H1 (cell line): ENCODE data around the gene THG1L. TPM values are rescaled to one million over a fixed set of nuclear protein-coding genes. Genes with fewer than 3 reads are reported as not detected.
A peak's percentile ranks its signal among the peaks of the same experiment; 100 is the strongest.

Source experiments
- CTCF ChIA-PET: fragments of 300-600 bp; sonication (Branson Sonifier 250); formaldehyde crosslinking; loops from one replicate; lab custom pipeline; 2021; ENCODE audit not compliant: partially characterized antibody; lab: Charles Lee
- POLR2A ChIA-PET: fragments of 300-600 bp; sonication (Branson Sonifier 250); formaldehyde crosslinking; loops from one replicate; lab custom pipeline; 2021; ENCODE audit warnings: inconsistent platforms; ENCODE audit not compliant: partially characterized antibody; lab: Charles Lee
- DNase-seq, 2 experiments: peaks; one replicate each; pipeline versions ENCODE4 v3.0.0 to v3.0.0-alpha.2; 2010 to 2022; ENCODE audit warnings: low spot score in 2 of 2, low read depth in 1 of 2, mixed read lengths in 1 of 2
- FAIRE-seq: peaks from 2 replicates; lab custom pipeline; 2011; peaks lifted over from hg19 to GRCh38; lab: Jason Lieb, UNC
- H2AFZ ChIP-seq: 2 replicates; pipeline ENCODE4 v1.8.1; 2012; ENCODE audit warnings: low read length, inconsistent platforms
- H2AK5ac ChIP-seq: 2 replicates; pipeline ENCODE4 v1.6.1; 2013; ENCODE audit warnings: low read depth, low read length
- H2BK120ac ChIP-seq: replicated peaks from 2 replicates; pipeline ENCODE3; 2013; ENCODE audit warnings: low read depth, low read length, inconsistent platforms
- H2BK12ac ChIP-seq: 2 replicates; pipeline ENCODE4 v1.6.1; 2013; ENCODE audit warnings: low read depth, low read length
- H2BK15ac ChIP-seq: 2 replicates; pipeline ENCODE4 v1.6.1; 2013; ENCODE audit warnings: low read length
- H2BK20ac ChIP-seq: 2 replicates; pipeline ENCODE4 v1.6.1; 2013; ENCODE audit warnings: low read length
- H2BK5ac ChIP-seq: 2 replicates; pipeline ENCODE4 v1.6.1; 2013; ENCODE audit warnings: low read depth, low read length
- H3K14ac ChIP-seq: 2 replicates; pipeline ENCODE4 v1.6.1; 2013; ENCODE audit warnings: inconsistent platforms; ENCODE audit not compliant: insufficient read length
- H3K18ac ChIP-seq: 2 replicates; pipeline ENCODE4 v1.6.1; 2013; ENCODE audit warnings: low read length; ENCODE audit errors: extremely low read depth
- H3K23ac ChIP-seq: 2 replicates; pipeline ENCODE4 v1.6.1; 2013; ENCODE audit warnings: inconsistent platforms; ENCODE audit not compliant: insufficient read length
- H3K23me2 ChIP-seq: 2 replicates; pipeline ENCODE4 v1.6.1; 2013; ENCODE audit warnings: low read depth, low read length
- H3K27ac ChIP-seq: 2 replicates; pipeline ENCODE4 v1.6.1; 2011; ENCODE audit warnings: low read depth, low read length, inconsistent platforms
- H3K27me3 ChIP-seq, 4 experiments: replicated peaks in 1 of 4; 1 replicate in 1 of 4; 2 replicates in 3 of 4; pipeline versions ENCODE4 v1.6.1 to v1.8.1; 2011 to 2013; ENCODE audit warnings: low read length in 3 of 4, mild to moderate bottlenecking in 3 of 4, inconsistent platforms in 2 of 4, mixed read lengths in 2 of 4, moderate library complexity in 1 of 4; ENCODE audit not compliant: control insufficient read depth in 3 of 4, insufficient read depth in 3 of 4; ENCODE audit errors: extremely low read depth in 1 of 4
- H3K36me3 ChIP-seq, 4 experiments: 2 replicates each; pipeline versions ENCODE4 v1.6.1 to v1.8.1; 2011 to 2013; ENCODE audit warnings: mild to moderate bottlenecking in 4 of 4, low read length in 3 of 4, moderate library complexity in 2 of 4, control low read depth in 1 of 4, inconsistent platforms in 1 of 4; ENCODE audit not compliant: insufficient read depth in 4 of 4, control insufficient read depth in 2 of 4
- H3K4ac ChIP-seq: replicated peaks from 2 replicates; pipeline ENCODE3; 2013; ENCODE audit warnings: low read length, low read depth, mixed read lengths, inconsistent platforms; ENCODE audit not compliant: insufficient read length
- H3K4me1 ChIP-seq, 4 experiments: replicated peaks in 1 of 4; 1 replicate in 1 of 4; 2 replicates in 3 of 4; pipeline versions ENCODE4 v1.6.1 to v1.8.1; 2011 to 2013; ENCODE audit warnings: low read length in 3 of 4, inconsistent platforms in 2 of 4, mixed read lengths in 1 of 4; ENCODE audit not compliant: insufficient read depth in 4 of 4, control insufficient read depth in 3 of 4
- H3K4me2 ChIP-seq, 2 experiments: 2 replicates each; pipeline versions ENCODE4 v1.6.1 to v1.8.1; 2011 to 2013; ENCODE audit warnings: low read depth in 2 of 2, low read length in 2 of 2, control low read depth in 1 of 2, inconsistent platforms in 1 of 2, mild to moderate bottlenecking in 1 of 2; ENCODE audit not compliant: insufficient read depth in 1 of 2
- H3K4me3 ChIP-seq, 4 experiments: fragments of 200-600, 300-600 bp in 1 of 4; sonication (generic), shearing (Covaris generic), sonication (Bioruptor Twin) in 1 of 4; 2 replicates each; pipeline versions ENCODE4 v1.5.1 to v1.8.1; 2011 to 2016; ENCODE audit warnings: low read length in 4 of 4, low read depth in 3 of 4, control low read depth in 2 of 4, inconsistent platforms in 2 of 4, mild to moderate bottlenecking in 2 of 4, mixed read lengths in 1 of 4, moderate library complexity in 1 of 4; ENCODE audit not compliant: insufficient read depth in 2 of 4; ENCODE audit errors: extremely low read depth in 1 of 4
- H3K56ac ChIP-seq: replicated peaks from 2 replicates; pipeline ENCODE3; 2013; ENCODE audit warnings: low read depth, mild to moderate bottlenecking, mixed read lengths, low read length, inconsistent platforms; ENCODE audit not compliant: insufficient read length
- H3K79me1 ChIP-seq: 2 replicates; pipeline ENCODE4 v1.6.1; 2013; ENCODE audit warnings: low read depth, low read length, control low read depth
- H3K79me2 ChIP-seq, 2 experiments: 2 replicates each; pipeline versions ENCODE4 v1.6.1 to v1.8.1; 2012 to 2013; ENCODE audit warnings: low read length in 2 of 2, mild to moderate bottlenecking in 2 of 2, inconsistent platforms in 1 of 2; ENCODE audit not compliant: insufficient read depth in 2 of 2, control insufficient read depth in 1 of 2
- H3K9ac ChIP-seq, 4 experiments: replicated peaks in 1 of 4; 1 replicate in 1 of 4; 2 replicates in 3 of 4; pipeline versions ENCODE4 v1.6.1 to v1.8.1; 2011 to 2013; ENCODE audit warnings: low read depth in 3 of 4, low read length in 3 of 4, control low read depth in 2 of 4, mild to moderate bottlenecking in 2 of 4, moderate library complexity in 2 of 4, inconsistent platforms in 1 of 4; ENCODE audit errors: extremely low read depth in 1 of 4
- H3K9me3 ChIP-seq, 2 experiments: 2 replicates each; pipeline versions ENCODE4 v1.6.1 to v1.8.1; 2012 to 2013; ENCODE audit warnings: mild to moderate bottlenecking in 2 of 2, moderate library complexity in 2 of 2, control low read depth in 1 of 2, inconsistent platforms in 1 of 2, low read depth in 1 of 2, low read length in 1 of 2, mixed read lengths in 1 of 2; ENCODE audit not compliant: insufficient read depth in 2 of 2
- H4K20me1 ChIP-seq, 2 experiments: replicated peaks in 1 of 2; 2 replicates each; pipeline versions ENCODE3 to v1.8.1; 2011 to 2013; ENCODE audit warnings: inconsistent platforms in 2 of 2, low read length in 2 of 2, mild to moderate bottlenecking in 1 of 2; ENCODE audit not compliant: insufficient read depth in 2 of 2, control insufficient read depth in 1 of 2
- H4K5ac ChIP-seq: 2 replicates; pipeline ENCODE4 v1.6.1; 2013; ENCODE audit warnings: low read length, low read depth, mixed read lengths, inconsistent platforms; ENCODE audit not compliant: insufficient read length
- H4K8ac ChIP-seq: 2 replicates; pipeline ENCODE4 v1.8.0; 2013; ENCODE audit warnings: mild to moderate bottlenecking, moderate library complexity, low read length, inconsistent platforms; ENCODE audit not compliant: insufficient read depth; ENCODE audit errors: extremely low read depth
- H4K91ac ChIP-seq: replicated peaks from 2 replicates; pipeline ENCODE3; 2013; ENCODE audit warnings: low read length, mixed read lengths, inconsistent platforms; ENCODE audit not compliant: insufficient read length
- ASH2L ChIP-seq: fragments of 200-600, 300-600 bp; sonication (generic); IDR thresholded peaks from one replicate; pipeline ENCODE4 v1.7.1; 2017; ENCODE audit warnings: low read length
- HDAC6 ChIP-seq: IDR thresholded peaks from one replicate; pipeline ENCODE4 v1.7.1; 2012; ENCODE audit warnings: low read depth, mild to moderate bottlenecking, inconsistent platforms, low read length, moderate library complexity
- MAX ChIP-seq: IDR thresholded peaks from 2 replicates; pipeline ENCODE4 v1.6.1; 2012; ENCODE audit warnings: inconsistent platforms
- NANOG ChIP-seq: IDR thresholded peaks from 2 replicates; pipeline ENCODE4 v1.6.1; 2011; ENCODE audit warnings: low read length, low read depth, mild to moderate bottlenecking, inconsistent platforms; ENCODE audit not compliant: insufficient read depth, poor library complexity, severe bottlenecking
- RBBP5 ChIP-seq: IDR thresholded peaks from 2 replicates; pipeline ENCODE4 v1.7.1; 2012; ENCODE audit warnings: low read depth, mild to moderate bottlenecking, inconsistent platforms, low read length, moderate library complexity, borderline replicate concordance
- RXRA ChIP-seq: IDR thresholded peaks from 2 replicates; pipeline ENCODE4 v1.6.1; 2011; ENCODE audit warnings: low read depth, mild to moderate bottlenecking, low read length, moderate library complexity; ENCODE audit not compliant: insufficient read depth
- SIRT6 ChIP-seq: IDR thresholded peaks from one replicate; pipeline ENCODE4 v1.7.1; 2012; ENCODE audit warnings: low read length, inconsistent platforms
- SP1 ChIP-seq: IDR thresholded peaks from 2 replicates; pipeline ENCODE4 v1.6.1; 2011; ENCODE audit warnings: low read depth, low read length
- TBP ChIP-seq: IDR thresholded peaks from 2 replicates; pipeline ENCODE4 v1.6.1; 2011; ENCODE audit warnings: low read depth, low read length, improper control_type of control experiment
- TEAD4 ChIP-seq: IDR thresholded peaks from 2 replicates; pipeline ENCODE4 v1.6.1; 2012; ENCODE audit warnings: low read depth, low read length, inconsistent platforms, mixed read lengths
- WGBS, 2 experiments: shearing (Covaris generic) in 1 of 2; methylation state at CpG; one replicate each; pipeline versions ENCODE4 v1.1.6 to v1.1.7; 2013 to 2015; ENCODE audit warnings: low lambda C conversion rate in 2 of 2, mixed read lengths in 2 of 2, inconsistent platforms in 1 of 2, low coverage in 1 of 2, missing lambda C conversion rate in 1 of 2; ENCODE audit not compliant: insufficient replicate concordance in 2 of 2, insufficient coverage in 1 of 2, insufficient read length in 1 of 2; ENCODE audit errors: extremely low coverage in 1 of 2, missing lambda C conversion rate in 1 of 2; 5-methylcytosine and 5-hydroxymethylcytosine counted together
- polyA plus RNA-seq, 7 experiments: library from polyadenylated mRNA; depleted of rRNA in 3 of 7; stranded (reverse) in 5 of 7; unstranded in 2 of 7; fragments of >200 nt in 5 of 7; fragments of 200-250 nt in 2 of 7; gene quantifications; 1 replicate in 5 of 7; 2 replicates in 1 of 7; 4 replicates in 1 of 7; pipeline versions ENCODE4 v1.2.1 to v1.2.3, GENCODE V29; 2011 to 2013; ENCODE audit warnings: missing spikeins in 2 of 7, mixed read lengths in 2 of 7
- total RNA-seq: library from RNA; stranded (reverse); fragmentation: NEBNext Ultra II Directional; extraction: Animal tissue kit (Norgen Biotek cat#: 25700); gene quantifications from 2 replicates; pipeline ENCODE4 v1.2.1, GENCODE V29; 2021

The THG1L gene
- total and polyA plus RNA-seq, 2 of the 8 experiments (the other 6 are each of a cell fraction or from before 2014, with no cell fraction given) = 8.1 to 12.4 TPM

- Histone ChIP-seq H3K18ac (no peak overlapping the region), H3K9ac (peak overlapping the region in 1 of 4 experiments; percentile 25; a peak in 1 of 7 replicates), H3K23me2 (no peaks in the 10 kb centered on the region), H3K23ac (peak overlapping the region; percentile 71), H3K4me1 (no peaks in the 10 kb centered on the region), H3K4ac (no peak overlapping the region), H2AK5ac (no peak overlapping the region), H4K5ac (no peak overlapping the region), H2BK5ac (no peak overlapping the region), H3K56ac (no peak overlapping the region), H2BK120ac (no peak overlapping the region), H3K4me3 (no peak overlapping the region), H3K79me1 (no peaks in the 10 kb centered on the region), H3K27ac (no peak overlapping the region), H3K79me2 (no peaks in the 10 kb centered on the region), H2BK12ac (no peak overlapping the region), H2AFZ (no peak overlapping the region), H3K9me3 (no peaks in the 10 kb centered on the region), H2BK20ac (no peak overlapping the region), H4K20me1 (peaks cover 0 to 3% of the 10 kb centered on the region in 2 experiments), H3K27me3 (no peaks in the 10 kb centered on the region), H3K14ac (no peak overlapping the region), H3K4me2 (no peak overlapping the region), H2BK15ac (0 out of 2 replicates have a peak overlapping the region, but pooled peaks have one; percentile 89), H4K91ac (no peak overlapping the region), H3K36me3 (no peaks in the 10 kb centered on the region), H4K8ac (no peak overlapping the region)
- ChIA-PET POLR2A (no interaction called here), CTCF (interaction anchor here (1.1 to 1.5 kb wide), 2 partner anchors 24 to 229 kb away, joined by 4 read pairs; no protein-coding TSS in a partner anchor)
- 93% methylated on average over 7 of the region's 7 CpGs; no CpG with 5 or more reads in 1 of the 2 experiments for WGBS, 2 experiments
- DNase-seq (no peak), FAIRE-seq (no peak)
- TF ChIP-seq ASH2L (no peak), NANOG (no peak), SP1 (no peak), RXRA (no peak), TEAD4 (no peak), HDAC6 (no peak), MAX (no peak), RBBP5 (no peak), SIRT6 (no peak), TBP (no peak)
These were observed 35.2 kb downstream of the THG1L start for GRCh38 chr5:157766442-157766841.
